HepG2 (cell line): Measurements from ENCODE around the gene DUS1L.

Source experiments
- ELF4 ChIP-seq: sonication (generic); formaldehyde crosslinking; IDR thresholded peaks from 2 replicates; pipeline ENCODE4 v1.5.0; 2020; ENCODE audit warnings: missing genetic modification reagents, mild to moderate bottlenecking, moderate library complexity, borderline replicate concordance
- NAIF1 ChIP-seq: sonication (generic); formaldehyde crosslinking; IDR thresholded peaks from 2 replicates; pipeline ENCODE4 v1.5.0; 2020; ENCODE audit warnings: mild to moderate bottlenecking, missing genetic modification reagents, borderline replicate concordance
- SIN3A ChIP-seq: IDR thresholded peaks from 2 replicates; pipeline ENCODE4 v1.6.1; 2011; ENCODE audit warnings: low read depth, mild to moderate bottlenecking, control low read depth, low read length, borderline replicate concordance
- TAF1 ChIP-seq: sonication (generic); formaldehyde crosslinking; IDR thresholded peaks from 2 replicates; pipeline ENCODE4 v1.4.0; 2020; ENCODE audit warnings: missing genetic modification reagents
- TBL1XR1 ChIP-seq: fragments of 150-350 bp; IDR thresholded peaks from 2 replicates; pipeline ENCODE4 v1.6.1; 2014; ENCODE audit warnings: borderline replicate concordance, low read length; ENCODE audit not compliant: partially characterized antibody
- ZNF790 ChIP-seq: sonication (generic); formaldehyde crosslinking; IDR thresholded peaks from 2 replicates; pipeline ENCODE4 v1.8.0; 2022; ENCODE audit warnings: missing genetic modification reagents, mild to moderate bottlenecking, borderline replicate concordance

- TF ChIP-seq TBL1XR1 (no peak), ELF4 (CRISPR knock-in tag) (no peak), NAIF1 (CRISPR knock-in tag) (no peak), ZNF790 (CRISPR knock-in tag) (no peak), TAF1 (CRISPR knock-in tag) (no peak), SIN3A (no peak)
Measured at GRCh38 chr17:82042649-82043048, 23.0 kb downstream of the DUS1L start.
